NCI-H69 (cell line): Measurements from ENCODE around the gene CEP43.

Source experiments
- DNase-seq: peaks from one replicate; lab custom pipeline; 2025; lab: John Stamatoyannopoulos, UW

The CEP43 gene

GRCh38 chr6:167013946-167014345 lies 14.7 kb downstream of the CEP43 start:
- no peak for DNase-seq

GRCh38 chr6:167015302-167015701 lies 16.1 kb downstream of the CEP43 start:
- DNase-seq = no peak

- DNase-seq = no peak
Observed at GRCh38 chr6:167020206-167020605, 21.0 kb downstream of the CEP43 start.

GRCh38 chr6:167027308-167027707 lies 28.1 kb downstream of the CEP43 start:
- no peak for DNase-seq

GRCh38 chr6:167027772-167028171 lies 28.6 kb downstream of the CEP43 start:
- DNase-seq = no peak

- no peak for DNase-seq
Observed at GRCh38 chr6:167030222-167031072, 31.2 kb downstream of the CEP43 start.

GRCh38 chr6:167031082-167031709 lies 32.0 kb downstream of the CEP43 start:
- DNase-seq = no peak

- no peak for DNase-seq
Observed at GRCh38 chr6:167034056-167034455, 34.9 kb downstream of the CEP43 start.

GRCh38 chr6:167037762-167038161 lies 38.6 kb downstream of the CEP43 start:
- DNase-seq = no peak

GRCh38 chr6:167044696-167045095 lies 45.5 kb downstream of the CEP43 start:
- DNase-seq = no peak

- DNase-seq = no peak
Observed at GRCh38 chr6:167045828-167046580, 46.8 kb downstream of the CEP43 start.

- DNase-seq = no peak
Observed at GRCh38 chr6:167046861-167047495, 47.8 kb downstream of the CEP43 start.

GRCh38 chr6:167047554-167047953 lies 48.4 kb downstream of the CEP43 start:
- no peak for DNase-seq
